ENCODE measurements around the gene SLC23A2.

The SLC23A2 gene

DNA sequence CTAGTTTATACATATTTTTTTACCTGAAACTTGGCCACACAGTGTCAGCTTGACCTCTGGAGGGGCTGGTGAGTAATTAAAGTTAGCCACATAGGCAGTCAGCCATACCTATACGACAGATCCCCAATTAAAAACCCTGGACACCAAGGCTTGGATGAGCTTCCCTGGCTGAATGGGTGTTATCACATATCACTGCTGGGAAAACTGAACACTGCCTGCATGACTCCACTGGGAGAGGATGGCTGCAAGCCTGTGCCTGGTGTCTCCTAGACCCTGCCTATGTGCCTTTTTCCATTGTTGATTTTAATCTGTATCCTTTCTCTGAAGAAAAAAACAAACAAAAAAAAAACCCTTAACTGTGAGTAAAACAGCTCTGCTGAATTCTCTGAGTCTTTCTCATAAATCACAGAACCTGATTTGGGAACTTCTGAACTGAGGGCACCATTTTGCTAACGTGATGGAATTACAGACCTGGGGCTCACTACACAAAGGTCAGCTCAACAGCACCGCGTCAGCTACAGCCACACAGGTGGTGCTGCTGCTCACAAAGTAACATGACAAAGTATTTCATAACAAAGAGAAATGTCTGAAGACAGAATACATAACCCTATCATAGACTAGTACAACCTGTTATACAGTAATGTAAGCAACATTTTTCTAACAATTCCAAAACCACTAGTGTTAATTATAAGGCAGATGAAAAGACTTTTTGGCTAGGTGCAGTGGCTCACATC, 97.0 kb downstream of the SLC23A2 start:
- no peak for DNase-seq (ENCODE audit: low read depth in 3 of 3, low spot score in 1 of 3)

DNA sequence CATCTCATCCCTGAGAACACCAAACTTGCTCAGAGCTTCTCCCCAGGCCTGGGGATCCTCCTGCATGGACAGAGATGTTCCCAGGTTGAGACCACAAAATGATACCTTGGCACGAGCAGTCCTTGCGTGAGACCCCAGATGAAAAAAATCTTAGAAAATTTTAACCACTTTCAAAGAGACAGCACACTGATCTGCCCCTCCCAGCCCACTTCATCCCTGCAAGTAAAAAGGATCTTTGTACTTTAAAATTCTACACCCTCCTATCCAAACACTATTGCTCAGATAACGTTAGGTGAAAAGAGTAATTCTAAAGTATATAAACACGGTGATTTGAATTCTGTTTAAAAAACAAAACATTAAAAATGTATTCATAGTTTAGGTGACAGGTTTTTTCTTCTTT, 98.5 kb downstream of the SLC23A2 start:
- DNase-seq (ENCODE audit: low read depth in 3 of 3, low spot score in 1 of 3) = no peak

DNA sequence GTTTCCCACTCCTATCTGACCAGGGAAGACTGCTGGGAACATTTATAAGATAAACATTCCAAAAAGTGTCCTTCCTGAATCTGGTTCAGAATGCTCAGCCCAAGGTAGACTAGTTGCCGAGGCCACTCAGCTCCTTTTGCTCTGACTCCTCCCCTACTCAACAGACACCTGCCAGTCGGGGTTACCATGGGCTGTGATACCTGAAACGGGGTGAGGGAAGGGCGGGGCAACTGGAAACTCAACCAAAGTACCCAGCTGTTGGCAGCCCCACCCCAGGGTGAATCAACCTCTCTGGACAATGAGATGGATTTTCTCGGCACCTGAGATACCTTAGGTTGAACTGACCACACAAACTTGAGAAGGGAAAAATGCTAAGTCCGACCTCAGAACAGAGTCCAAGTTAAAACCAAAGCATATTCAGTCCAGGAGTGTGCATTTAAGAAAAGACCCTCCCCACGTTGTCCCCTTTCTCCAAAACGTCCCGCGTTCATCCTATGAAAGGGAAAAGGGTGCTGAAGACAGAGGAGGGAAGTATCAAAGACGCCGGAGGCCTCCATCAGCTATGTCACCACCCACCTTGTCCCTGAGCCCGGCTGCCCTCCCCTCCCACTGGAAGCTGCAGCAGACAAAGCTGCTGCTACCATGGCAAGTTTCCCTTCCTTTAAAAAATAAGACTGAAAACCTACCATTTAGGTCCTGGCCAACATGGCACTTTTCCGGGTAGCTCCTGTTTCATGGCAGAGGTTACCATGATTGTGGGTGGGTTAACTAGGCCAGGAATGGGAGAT, 100.1 kb downstream of the SLC23A2 start:
- DNase-seq (ENCODE audit: low read depth in 3 of 3, low spot score in 1 of 3) = no peak

DNA sequence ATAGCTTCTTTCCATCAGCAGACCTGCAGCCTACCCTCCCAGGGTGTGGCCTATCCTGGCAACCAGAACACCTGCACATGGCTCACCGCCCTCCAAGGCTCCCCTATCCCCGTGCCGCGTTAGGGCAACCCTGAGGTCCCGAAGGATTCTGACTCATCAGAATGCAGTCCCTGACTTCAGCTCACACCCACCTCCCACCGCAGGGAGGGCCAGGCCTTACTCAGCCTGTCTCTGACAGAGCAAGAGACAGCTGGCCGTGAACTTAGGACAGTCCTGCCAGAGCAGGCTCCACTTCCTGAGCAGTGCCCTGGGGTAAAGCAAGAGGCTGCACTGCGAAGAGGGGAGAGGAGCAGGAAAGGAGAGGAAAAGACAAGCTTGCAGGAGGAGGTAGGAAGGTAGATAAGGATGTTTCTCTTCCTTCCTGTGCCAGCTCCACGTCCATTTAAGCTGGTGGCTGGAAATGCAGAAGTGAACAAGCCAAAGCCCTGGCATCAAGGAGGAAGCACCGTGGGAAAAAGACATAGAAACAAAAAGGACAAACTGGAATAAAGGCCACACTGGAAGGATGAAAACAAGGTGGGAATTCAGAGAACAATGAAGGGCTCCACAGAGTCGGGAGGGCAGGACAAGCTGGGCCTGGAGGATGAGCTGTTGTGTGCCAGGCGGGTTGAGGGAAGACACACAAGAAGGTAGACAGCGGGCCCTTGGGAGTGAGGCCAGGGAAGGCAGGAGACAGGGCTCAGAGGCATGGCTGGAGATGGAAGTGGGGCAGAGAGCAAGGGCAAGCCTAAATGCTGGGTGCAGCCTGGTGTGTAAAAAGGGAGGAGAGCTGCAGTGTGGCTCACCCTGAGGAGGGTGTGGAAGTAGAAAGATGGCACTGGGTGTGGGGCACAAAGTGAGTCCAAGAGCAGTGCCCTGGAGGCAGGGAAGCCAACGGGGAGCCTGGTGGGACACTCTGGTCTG, 102.7 kb downstream of the SLC23A2 start:
- no peak for DNase-seq (ENCODE audit: low read depth in 3 of 3, low spot score in 1 of 3)

DNA sequence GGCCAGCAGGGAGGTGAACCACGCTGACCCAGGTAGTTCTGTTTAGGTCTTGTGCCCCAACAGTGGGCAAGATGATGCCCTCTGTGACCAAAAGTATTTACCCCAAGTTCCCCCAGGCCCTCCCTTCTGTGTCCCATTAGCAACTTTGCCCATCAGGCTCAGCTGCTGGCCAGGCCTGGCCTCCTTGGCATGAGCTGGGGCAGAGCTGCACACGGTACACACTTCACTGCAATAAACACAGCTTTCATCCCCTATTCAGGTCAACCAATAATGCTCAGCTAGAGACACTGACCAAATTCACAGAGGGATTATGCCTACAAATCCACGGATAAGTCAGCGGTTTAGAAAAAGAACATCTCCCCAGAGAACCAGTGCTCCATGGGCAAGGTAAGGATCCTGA, 103.7 kb downstream of the SLC23A2 start:
- DNase-seq (ENCODE audit: low read depth in 3 of 3, low spot score in 1 of 3) = no peak

DNA sequence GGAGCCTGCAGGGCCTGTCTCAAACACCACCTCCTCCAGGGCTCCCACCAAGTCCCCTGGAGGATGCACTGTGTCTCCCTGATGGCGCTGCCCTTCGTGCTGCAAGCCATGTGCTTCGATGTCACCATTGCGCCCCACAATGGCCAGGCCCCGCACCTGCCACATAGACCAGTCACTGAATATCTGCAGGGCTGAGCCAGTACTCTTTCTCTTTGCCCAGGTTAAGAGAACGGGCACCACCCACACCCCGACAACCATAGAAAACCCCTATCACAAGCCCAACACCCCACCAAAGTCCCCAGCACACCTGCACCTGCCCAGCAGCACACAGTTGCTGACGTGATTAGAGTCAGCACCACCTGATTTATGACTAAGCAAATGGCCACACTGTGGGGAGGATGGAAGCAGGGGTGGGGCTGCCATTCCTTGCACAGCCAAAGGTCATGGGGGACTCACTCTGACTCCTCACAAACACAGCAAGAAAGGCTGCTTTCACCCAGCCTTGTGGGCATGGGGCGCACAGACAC, 104.3 kb downstream of the SLC23A2 start:
- DNase-seq (ENCODE audit: low read depth in 3 of 3, low spot score in 1 of 3) = no peak

DNA sequence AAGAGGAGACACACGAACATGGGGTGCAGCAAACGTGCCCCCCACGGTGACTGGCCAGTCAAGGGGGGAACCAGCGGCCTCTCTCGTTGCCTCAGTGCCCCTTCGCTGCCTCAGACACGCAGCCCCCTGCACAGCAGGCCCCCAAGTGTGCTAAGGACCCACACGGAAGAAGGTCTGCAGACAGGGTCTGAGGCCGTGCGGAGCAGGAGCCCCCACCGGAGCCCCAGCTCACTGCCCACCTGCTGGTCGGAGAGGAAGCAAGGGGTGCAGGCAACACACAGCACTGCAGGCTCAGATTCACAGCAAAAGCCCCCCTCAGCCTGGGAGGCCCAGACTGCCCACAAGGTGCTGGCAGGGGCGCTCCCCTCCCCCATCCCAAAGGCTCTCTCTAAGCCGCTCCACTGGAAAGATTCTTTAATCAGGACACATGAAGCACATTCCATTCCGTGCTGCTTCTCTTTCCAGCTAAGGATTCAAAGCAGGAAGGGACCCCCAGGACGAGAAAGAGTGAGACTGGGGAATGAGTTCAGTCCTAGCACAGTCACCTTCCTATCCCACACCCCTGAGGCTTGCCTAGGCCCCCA, 105.1 kb downstream of the SLC23A2 start:
- no peak for DNase-seq (ENCODE audit: low read depth in 3 of 3, low spot score in 1 of 3)

DNA sequence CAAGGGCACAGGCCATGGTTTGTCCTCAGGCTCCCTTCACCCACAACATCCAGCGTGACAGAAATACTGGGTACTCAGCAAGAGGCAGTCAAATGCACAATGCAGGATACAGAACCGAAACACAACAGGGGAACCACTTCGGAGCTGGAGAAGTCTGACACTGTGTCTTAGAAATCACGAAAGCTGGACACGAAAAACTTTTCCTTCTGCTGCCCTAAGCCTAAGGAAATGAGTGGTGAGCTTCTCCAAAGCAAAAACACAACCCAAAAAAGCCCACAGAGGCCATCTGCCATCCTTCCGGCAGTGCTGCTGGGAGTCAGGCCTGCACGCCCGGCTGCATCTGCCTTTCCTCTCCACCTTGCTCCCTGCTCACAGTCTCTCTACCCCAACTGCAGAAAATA, 106.3 kb downstream of the SLC23A2 start:
- DNase-seq (ENCODE audit: low read depth in 3 of 3, low spot score in 1 of 3) = no peak

DNA sequence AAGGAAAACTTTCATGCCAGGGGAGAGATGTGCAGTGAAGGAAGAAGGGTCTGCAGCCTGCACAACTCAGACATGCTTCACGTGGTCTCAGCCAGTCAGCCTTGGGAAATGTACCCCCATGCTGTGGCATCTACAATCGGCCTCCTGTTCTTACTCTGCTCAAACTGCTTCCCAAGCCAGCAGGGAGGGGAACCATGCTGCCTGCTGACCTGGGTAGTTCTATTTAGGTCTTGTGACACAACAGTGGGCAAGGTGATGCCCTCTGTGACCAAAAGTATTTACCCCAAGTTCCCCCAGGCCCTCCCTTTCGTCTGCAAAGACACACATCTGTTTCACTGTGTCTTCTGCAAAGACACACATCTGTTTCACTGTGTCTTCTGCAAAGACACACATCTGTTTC, 106.9 kb downstream of the SLC23A2 start:
- DNase-seq (ENCODE audit: low read depth in 3 of 3, low spot score in 1 of 3) = no peak

DNA sequence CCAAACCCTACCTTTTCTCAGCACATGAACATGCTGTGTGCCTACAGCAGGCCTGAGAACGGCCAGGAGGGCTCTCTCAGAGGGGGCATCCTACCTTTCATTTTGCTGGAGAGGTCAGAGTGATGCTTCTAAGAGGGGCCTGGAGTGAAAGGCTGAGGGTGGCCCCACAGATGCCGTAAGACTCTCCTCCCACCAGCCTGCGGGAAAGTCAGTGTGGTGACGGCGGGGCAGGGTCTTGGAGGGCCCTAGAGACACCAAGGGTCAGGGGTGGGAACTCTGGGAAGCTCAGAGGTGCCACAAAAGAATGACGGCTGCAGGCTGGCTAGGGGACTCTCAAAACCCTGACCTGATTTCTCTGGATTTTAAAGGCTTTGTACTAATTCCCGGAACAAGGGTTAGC, 107.6 kb downstream of the SLC23A2 start:
- no peak for DNase-seq (ENCODE audit: low read depth in 3 of 3, low spot score in 1 of 3)

DNA sequence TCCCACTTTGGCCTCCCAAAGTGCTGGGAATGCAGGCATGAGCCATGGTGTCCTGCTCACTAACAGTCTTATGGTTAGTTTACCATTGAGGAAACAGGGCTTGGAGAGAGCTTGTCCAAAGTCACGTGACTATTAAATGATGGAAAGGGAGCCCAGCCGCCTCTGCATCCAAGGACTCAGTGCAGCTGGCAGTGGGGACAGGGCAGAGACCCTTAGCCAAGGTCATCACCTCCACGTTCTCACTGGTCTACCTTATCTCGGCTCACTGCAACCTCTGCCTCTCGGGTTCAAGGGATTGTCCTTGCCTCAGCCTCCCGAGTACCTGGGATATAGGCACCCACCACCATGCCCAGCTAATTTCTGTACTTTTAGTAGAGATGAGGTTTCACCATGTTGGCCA, 109.3 kb downstream of the SLC23A2 start:
- no peak for DNase-seq (ENCODE audit: low read depth in 3 of 3, low spot score in 1 of 3)

DNA sequence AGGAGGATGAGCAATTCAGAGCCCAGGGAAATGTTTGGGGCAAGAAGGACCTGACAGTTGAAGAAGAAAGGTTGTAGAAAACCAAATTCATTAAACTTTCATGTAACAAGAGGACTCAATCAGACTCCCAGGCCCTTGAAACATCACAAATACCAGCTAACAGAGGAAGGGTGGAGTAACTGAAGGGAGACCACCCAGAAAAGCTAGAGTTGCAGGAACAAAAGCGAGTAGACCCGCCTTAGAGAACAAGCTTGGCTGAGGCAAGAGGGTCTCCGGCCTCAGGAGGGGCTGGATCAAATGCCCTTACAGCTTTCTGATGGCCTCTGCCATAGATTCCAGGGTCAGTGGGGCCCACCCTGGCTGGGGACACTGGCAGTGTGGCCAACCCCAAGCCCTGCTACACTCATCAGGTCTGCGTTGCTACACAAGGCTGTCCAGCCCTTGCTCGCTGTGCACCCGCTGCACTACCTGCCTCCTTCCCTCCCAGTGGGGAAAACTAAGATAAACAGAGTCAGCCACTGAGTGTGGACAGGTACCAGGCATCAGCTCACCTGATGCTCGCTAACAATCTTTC, 110.0 kb downstream of the SLC23A2 start:
- DNase-seq (ENCODE audit: low read depth in 3 of 3, low spot score in 1 of 3) = no peak

DNA sequence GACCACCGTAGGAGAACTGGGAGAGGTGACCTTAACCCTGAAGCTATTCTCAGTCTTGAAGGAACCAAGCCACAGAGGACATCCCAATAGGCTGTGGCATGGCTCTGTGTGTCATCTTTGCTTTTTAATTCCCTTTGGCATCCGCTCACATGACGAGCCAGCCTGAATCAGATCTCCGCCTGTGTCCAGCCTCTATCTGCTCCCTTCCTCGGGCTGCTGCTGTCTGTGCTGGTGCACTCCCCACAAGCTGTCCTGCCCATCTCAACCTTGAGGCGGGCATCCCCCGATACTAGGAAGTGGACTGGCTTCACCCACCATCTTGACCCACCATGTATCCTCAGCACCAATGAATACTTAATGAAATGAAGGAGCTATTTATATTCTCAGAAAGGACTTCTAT, 111.9 kb downstream of the SLC23A2 start:
- no peak for DNase-seq (ENCODE audit: low read depth in 3 of 3, low spot score in 1 of 3)

DNA sequence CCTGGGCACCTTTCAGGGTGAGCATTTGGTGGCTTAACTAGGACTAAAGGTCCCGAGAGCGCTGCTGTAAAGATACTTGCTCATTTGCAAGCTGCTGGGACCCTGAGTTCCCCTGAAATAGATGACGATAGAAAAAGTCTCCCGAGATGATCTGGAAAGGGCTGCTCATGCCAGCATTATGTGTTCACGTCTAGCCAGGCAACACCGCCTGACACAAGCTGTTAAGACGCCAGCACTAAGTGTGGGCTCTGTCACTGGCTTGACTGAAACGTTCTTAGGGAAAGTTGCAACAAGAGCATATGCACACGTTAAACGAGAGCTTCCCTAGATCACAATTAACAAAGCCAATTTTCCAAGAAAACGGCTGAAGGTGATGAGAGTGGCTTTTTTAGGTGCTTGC, 113.7 kb downstream of the SLC23A2 start:
- DNase-seq (ENCODE audit: low read depth in 3 of 3, low spot score in 1 of 3) = no peak

DNA sequence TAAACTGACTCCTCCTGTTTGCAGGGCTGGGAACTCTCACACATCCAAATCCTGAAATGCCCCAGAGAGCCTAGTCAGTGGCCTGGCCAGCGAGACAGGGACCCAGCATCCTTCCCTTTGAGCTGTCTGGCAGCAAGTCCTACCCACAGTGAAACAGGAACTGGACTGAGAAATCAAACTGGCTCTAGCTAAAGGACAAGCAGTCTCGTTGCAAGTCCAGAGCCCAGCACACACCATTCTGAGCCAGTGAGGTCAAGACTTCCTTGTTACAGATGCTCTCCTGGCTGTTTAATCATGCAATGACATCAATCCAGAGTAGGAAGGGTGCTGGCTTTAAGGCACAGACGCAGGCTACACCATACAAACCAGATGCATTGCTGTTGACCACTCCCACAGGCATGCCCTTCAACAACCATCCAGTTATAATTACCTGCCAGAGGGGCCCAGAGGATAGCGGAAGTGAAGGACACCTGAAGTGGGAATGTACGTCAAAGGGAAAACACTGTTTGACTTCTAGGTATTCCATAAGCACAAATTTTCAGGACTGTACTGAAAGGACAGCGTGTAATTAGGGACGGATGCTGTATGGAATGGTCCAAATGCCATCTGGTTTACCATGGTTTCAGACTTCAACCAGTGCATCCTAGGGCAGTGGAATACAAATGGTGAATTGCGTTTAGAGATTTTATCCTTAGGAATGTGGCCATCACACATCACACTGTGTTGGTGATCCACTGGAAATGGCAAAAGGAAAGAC, 114.4 kb downstream of the SLC23A2 start:
- DNase-seq (ENCODE audit: low read depth in 3 of 3, low spot score in 1 of 3) = no peak

DNA sequence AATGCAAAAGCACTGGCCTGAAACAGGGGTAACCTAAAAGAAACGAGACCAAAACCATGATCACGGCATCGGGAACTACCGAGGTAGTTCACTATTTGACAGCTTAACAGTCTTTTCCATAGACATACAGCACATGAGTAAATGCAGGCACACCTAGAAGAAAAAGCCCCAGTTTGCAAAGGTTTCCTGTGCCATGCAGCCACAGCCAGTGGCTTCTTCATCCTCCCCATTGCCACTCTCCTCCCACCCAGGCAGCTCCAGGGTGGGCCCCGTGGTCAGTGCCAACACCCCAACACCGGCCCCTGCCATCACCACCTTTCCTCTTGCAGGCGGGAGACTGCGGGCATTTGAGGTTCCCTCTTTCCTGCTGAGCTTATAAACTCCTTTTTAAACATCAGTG, 115.4 kb downstream of the SLC23A2 start:
- DNase-seq (ENCODE audit: low read depth in 3 of 3, low spot score in 1 of 3) = no peak

DNA sequence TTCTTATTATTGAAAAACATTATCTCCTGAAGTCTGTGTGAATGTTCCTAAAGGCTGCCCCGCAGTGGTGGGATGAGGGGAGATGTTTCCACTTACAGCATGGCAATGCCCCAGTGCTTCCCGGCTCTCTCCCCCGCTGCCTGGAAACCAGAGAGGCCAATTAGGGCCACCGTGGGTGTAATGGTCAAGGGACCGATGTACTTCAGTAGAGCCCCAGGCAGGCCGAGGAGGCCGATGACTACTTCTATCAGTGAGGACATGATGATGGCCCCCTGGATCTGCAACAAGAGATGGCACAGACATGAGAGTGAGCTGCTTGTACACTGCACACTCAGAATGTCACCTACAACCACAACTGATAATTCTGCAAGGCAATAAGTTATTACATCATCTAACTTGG, 117.8 kb downstream of the SLC23A2 start:
- DNase-seq (ENCODE audit: low read depth in 3 of 3, low spot score in 1 of 3) = no peak

DNA sequence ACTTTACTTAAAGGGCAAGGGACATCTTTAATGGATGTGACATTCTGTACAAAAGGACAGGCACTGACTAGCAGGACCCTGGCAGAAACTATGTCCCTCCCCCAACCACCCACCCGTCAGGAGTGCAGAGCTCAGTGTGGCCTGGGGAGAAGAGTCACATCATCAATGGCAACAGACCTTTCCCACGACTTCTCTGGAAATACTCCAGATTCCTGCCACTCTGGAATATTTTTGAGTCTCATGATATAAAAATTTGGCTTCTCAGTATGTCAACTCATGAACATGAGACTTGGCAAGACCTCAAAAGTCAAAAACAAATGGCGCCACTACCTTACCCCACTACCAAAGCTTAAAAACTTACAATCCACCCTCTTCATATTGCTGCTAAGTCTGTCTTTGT, 118.3 kb downstream of the SLC23A2 start:
- DNase-seq (ENCODE audit: low read depth in 3 of 3, low spot score in 1 of 3) = no peak

DNA sequence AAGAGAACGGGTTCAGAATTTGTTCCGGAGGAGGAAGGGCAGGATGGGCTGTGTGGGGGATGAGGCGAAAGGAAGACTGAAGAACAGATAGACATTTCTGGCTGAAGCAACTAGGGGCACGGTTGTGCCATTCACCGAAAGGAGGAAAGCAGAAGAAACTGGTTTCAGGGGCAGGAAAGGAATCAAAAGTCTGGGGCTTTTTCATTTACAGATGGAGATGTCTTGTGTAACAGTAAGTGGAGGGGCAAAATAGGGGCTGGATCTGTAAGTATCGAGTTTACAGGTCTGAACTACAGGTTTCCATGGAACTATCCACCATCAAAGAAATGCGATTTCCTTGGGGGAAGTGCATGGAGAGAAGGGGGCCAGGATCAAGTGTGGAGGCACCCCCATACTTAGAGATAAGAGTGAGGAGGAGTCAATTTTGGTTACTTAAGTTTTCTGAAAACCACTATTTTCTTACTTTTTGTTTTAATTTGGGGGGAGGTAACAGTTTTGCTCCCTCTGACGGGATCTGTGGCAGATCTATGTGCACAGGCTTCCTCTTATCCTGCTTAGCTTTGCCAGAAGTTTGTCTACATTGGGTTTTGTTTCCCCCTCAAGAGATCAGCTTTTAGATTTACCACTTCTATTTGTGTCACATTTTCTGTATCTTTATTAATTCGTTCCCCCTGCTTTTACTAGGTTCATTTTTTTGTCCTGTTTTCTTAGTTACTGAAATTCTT, 120.1 kb downstream of the SLC23A2 start:
- DNase-seq (ENCODE audit: low read depth in 3 of 3, low spot score in 1 of 3) = no peak
